IMR-90 (cell line): ENCODE results near the gene SYT3.

Experiments used
- CEBPB ChIP-seq: IDR thresholded peaks from 2 replicates; pipeline ENCODE4 v1.6.1; 2012; ENCODE audit warnings: low read depth, low read length, improper control_type of control experiment
- MAZ ChIP-seq: IDR thresholded peaks from 2 replicates; pipeline ENCODE4 v1.6.1; 2012; ENCODE audit warnings: low read depth, mild to moderate bottlenecking, low read length, improper control_type of control experiment, moderate library complexity, borderline replicate concordance
- MXI1 ChIP-seq: IDR thresholded peaks from 2 replicates; pipeline ENCODE4 v1.6.1; 2012; ENCODE audit warnings: low read depth, mild to moderate bottlenecking, low read length, moderate library complexity, borderline replicate concordance
- POLR2A ChIP-seq: IDR thresholded peaks from 2 replicates; pipeline ENCODE4 v1.6.1; 2012; ENCODE audit warnings: mild to moderate bottlenecking, low read depth, low read length
- RAD21 ChIP-seq: IDR thresholded peaks from 2 replicates; pipeline ENCODE4 v1.6.1; 2012; ENCODE audit warnings: low read length, improper control_type of control experiment
- RFX5 ChIP-seq: IDR thresholded peaks from 2 replicates; pipeline ENCODE4 v1.8.0; 2012; ENCODE audit warnings: low read depth, mild to moderate bottlenecking, low read length, moderate library complexity
- SMC3 ChIP-seq: fragments of 150-350 bp; IDR thresholded peaks from 2 replicates; pipeline ENCODE4 v1.6.1; 2016; ENCODE audit warnings: low read depth, mild to moderate bottlenecking, antibody characterized with exemption, low read length, moderate library complexity
- TF ChIP-seq, protein P1 (sequence below): conservative IDR thresholded peaks from 2 replicates; pipeline ENCODE4 v1.5.1; 2012; ENCODE audit warnings: mild to moderate bottlenecking, low read depth, low read length, improper control_type of control experiment

GRCh38 chr19:50659318-50660087 is 19.8 kb upstream of the SYT3 start:
- TF ChIP-seq, protein P1, sequence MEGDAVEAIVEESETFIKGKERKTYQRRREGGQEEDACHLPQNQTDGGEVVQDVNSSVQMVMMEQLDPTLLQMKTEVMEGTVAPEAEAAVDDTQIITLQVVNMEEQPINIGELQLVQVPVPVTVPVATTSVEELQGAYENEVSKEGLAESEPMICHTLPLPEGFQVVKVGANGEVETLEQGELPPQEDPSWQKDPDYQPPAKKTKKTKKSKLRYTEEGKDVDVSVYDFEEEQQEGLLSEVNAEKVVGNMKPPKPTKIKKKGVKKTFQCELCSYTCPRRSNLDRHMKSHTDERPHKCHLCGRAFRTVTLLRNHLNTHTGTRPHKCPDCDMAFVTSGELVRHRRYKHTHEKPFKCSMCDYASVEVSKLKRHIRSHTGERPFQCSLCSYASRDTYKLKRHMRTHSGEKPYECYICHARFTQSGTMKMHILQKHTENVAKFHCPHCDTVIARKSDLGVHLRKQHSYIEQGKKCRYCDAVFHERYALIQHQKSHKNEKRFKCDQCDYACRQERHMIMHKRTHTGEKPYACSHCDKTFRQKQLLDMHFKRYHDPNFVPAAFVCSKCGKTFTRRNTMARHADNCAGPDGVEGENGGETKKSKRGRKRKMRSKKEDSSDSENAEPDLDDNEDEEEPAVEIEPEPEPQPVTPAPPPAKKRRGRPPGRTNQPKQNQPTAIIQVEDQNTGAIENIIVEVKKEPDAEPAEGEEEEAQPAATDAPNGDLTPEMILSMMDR, result no peak
- TF ChIP-seq MAZ (no peak), RAD21 (no peak), POLR2A (no peak), SMC3 (no peak), MXI1 (no peak), CEBPB (no peak), RFX5 (no peak)
